ENCODE measurements around the gene VENTX.

The VENTX gene

GRCh38 chr10:133237588-133238465, at the start of gene VENTX:
VENTX (plus strand) TSS chr10:133237855; CDS start chr10:133237915, 60 bp downstream.
- DNase-seq (ENCODE audit: low spot score), result no peak

GRCh38 chr10:133187906-133188681, 49.6 kb upstream of the VENTX start:
- DNase-seq (ENCODE audit: low spot score), result no peak

- no peak for DNase-seq (ENCODE audit: low spot score)
These were observed 48.4 kb upstream of the VENTX start for GRCh38 chr10:133189256-133189655.

GRCh38 chr10:133189726-133190125, 47.9 kb upstream of the VENTX start:
- DNase-seq (ENCODE audit: low spot score), result no peak

- DNase-seq (ENCODE audit: low spot score), result no peak
These were observed 47.4 kb upstream of the VENTX start for GRCh38 chr10:133190225-133190624.

- DNase-seq (ENCODE audit: low spot score), result no peak
These were observed 46.0 kb upstream of the VENTX start for GRCh38 chr10:133191651-133192050.

GRCh38 chr10:133194151-133194550, 43.5 kb upstream of the VENTX start:
- DNase-seq (ENCODE audit: low spot score), result no peak

GRCh38 chr10:133195096-133195495, 42.6 kb upstream of the VENTX start:
- no peak for DNase-seq (ENCODE audit: low spot score)

GRCh38 chr10:133195611-133196010, 42.0 kb upstream of the VENTX start:
- DNase-seq (ENCODE audit: low spot score), result no peak

GRCh38 chr10:133196221-133196915, 41.3 kb upstream of the VENTX start:
- DNase-seq (ENCODE audit: low spot score), result no peak

GRCh38 chr10:133196936-133197758, 40.5 kb upstream of the VENTX start:
- no peak for DNase-seq (ENCODE audit: low spot score)

- DNase-seq (ENCODE audit: low spot score), result no peak
These were observed 39.9 kb upstream of the VENTX start for GRCh38 chr10:133197786-133198185.

- DNase-seq (ENCODE audit: low spot score), result no peak
These were observed 39.4 kb upstream of the VENTX start for GRCh38 chr10:133198206-133198605.

- DNase-seq (ENCODE audit: low spot score), result no peak
These were observed 38.8 kb upstream of the VENTX start for GRCh38 chr10:133198621-133199487.

GRCh38 chr10:133199488-133199885, 38.2 kb upstream of the VENTX start:
- no peak for DNase-seq (ENCODE audit: low spot score)

- no peak for DNase-seq (ENCODE audit: low spot score)
These were observed 37.6 kb upstream of the VENTX start for GRCh38 chr10:133199992-133200611.

- no peak for DNase-seq (ENCODE audit: low spot score)
These were observed 37.0 kb upstream of the VENTX start for GRCh38 chr10:133200621-133201031.

GRCh38 chr10:133201151-133201947, 36.3 kb upstream of the VENTX start:
- no peak for DNase-seq (ENCODE audit: low spot score)

Data from cerebellar cortex (tissue), 1 donor.